Endothelial cell of umbilical vein (primary cell): Measurements from ENCODE around the gene TBC1D5. TPM values are rescaled to one million over a fixed set of nuclear protein-coding genes. Genes with fewer than 3 reads are reported as not detected.

Source experiments
- BruUV-seq: library from RNA; stranded (reverse); fragments of 400-500 nt; replicated peaks from 2 replicates; lab custom pipeline; 2021; lab: Mats Ljungman, UMichigan
- CTCF ChIA-PET: fragments of 300-600, 350-600 bp; sonication (Branson Sonifier 250); formaldehyde crosslinking; loops from one replicate; lab custom pipeline; 2021; ENCODE audit warnings: antibody characterized with exemption, inconsistent platforms; lab: Charles Lee
- POLR2A ChIA-PET: fragments of 300-600, 350-600 bp; sonication (Branson Sonifier 250); formaldehyde crosslinking; loops from one replicate; lab custom pipeline; 2021; ENCODE audit warnings: antibody characterized with exemption, inconsistent platforms; lab: Charles Lee
- DNase-seq: peaks from one replicate; pipeline ENCODE4 v3.0.0-alpha.2; 2011; ENCODE audit warnings: low read depth, low spot score
- FAIRE-seq: peaks from 2 replicates; lab custom pipeline; 2011; peaks lifted over from hg19 to GRCh38; lab: Jason Lieb, UNC
- H2AFZ ChIP-seq: 2 replicates; pipeline ENCODE4 v1.6.0; 2012; ENCODE audit warnings: low read depth, low read length, control low read depth, inconsistent platforms
- H3K27ac ChIP-seq: 2 replicates; pipeline ENCODE4 v1.5.1; 2011; ENCODE audit warnings: low read depth, mild to moderate bottlenecking, control low read depth, low read length, moderate library complexity; ENCODE audit not compliant: insufficient read depth
- H3K27me3 ChIP-seq, 2 experiments: 2 replicates each; pipeline versions ENCODE4 v1.6.0 to v1.6.1; 2011; ENCODE audit warnings: low read length in 2 of 2, mixed read lengths in 1 of 2; ENCODE audit not compliant: control insufficient read depth in 2 of 2, insufficient read depth in 2 of 2
- H3K36me3 ChIP-seq, 2 experiments: 2 replicates in 1 of 2; 3 replicates in 1 of 2; pipeline ENCODE4 v1.5.1; 2011; ENCODE audit warnings: low read length in 2 of 2, mild to moderate bottlenecking in 1 of 2, moderate library complexity in 1 of 2; ENCODE audit not compliant: control insufficient read depth in 2 of 2, insufficient read depth in 2 of 2; ENCODE audit errors: extremely low read depth in 1 of 2
- H3K4me1 ChIP-seq: 3 replicates; pipeline ENCODE4 v1.5.1; 2011; ENCODE audit warnings: mild to moderate bottlenecking, low read length; ENCODE audit not compliant: control insufficient read depth, insufficient read depth; ENCODE audit errors: extremely low read depth
- H3K4me2 ChIP-seq: 2 replicates; pipeline ENCODE4 v1.6.1; 2011; ENCODE audit warnings: low read length, control low read depth, mixed read lengths; ENCODE audit not compliant: insufficient read depth
- H3K4me3 ChIP-seq, 3 experiments: fragments of 200-600 bp in 1 of 3; sonication (generic), shearing (Covaris generic) in 1 of 3; replicated peaks in 1 of 3; 2 replicates each; pipeline ENCODE4 v1.5.1; 2011 to 2016; ENCODE audit warnings: control low read depth in 3 of 3, low read length in 3 of 3, mild to moderate bottlenecking in 2 of 3, inconsistent platforms in 1 of 3, low read depth in 1 of 3, moderate library complexity in 1 of 3; ENCODE audit not compliant: insufficient read depth in 1 of 3
- H3K79me2 ChIP-seq: 2 replicates; pipeline ENCODE4 v1.6.0; 2012; ENCODE audit warnings: low read length, inconsistent platforms; ENCODE audit not compliant: control insufficient read depth, insufficient read depth
- H3K9ac ChIP-seq: replicated peaks from 2 replicates; pipeline ENCODE3; 2011; ENCODE audit warnings: low read length, control low read depth; ENCODE audit not compliant: insufficient read depth; ENCODE audit errors: extremely low read depth
- H3K9me1 ChIP-seq: replicated peaks from 3 replicates; pipeline ENCODE4 v1.6.0; 2011; ENCODE audit warnings: mild to moderate bottlenecking, low read length; ENCODE audit not compliant: control insufficient read depth, insufficient read depth; ENCODE audit errors: extremely low read depth
- H3K9me3 ChIP-seq: replicated peaks from 2 replicates; pipeline ENCODE4 v1.5.1; 2012; ENCODE audit warnings: low read length, inconsistent platforms; ENCODE audit not compliant: control insufficient read depth, insufficient read depth
- H4K20me1 ChIP-seq: replicated peaks from 2 replicates; pipeline ENCODE3; 2011; ENCODE audit warnings: mild to moderate bottlenecking, low read length; ENCODE audit not compliant: control insufficient read depth, insufficient read depth; ENCODE audit errors: extremely low read depth
- EZH2 ChIP-seq: IDR thresholded peaks from 2 replicates; pipeline ENCODE4 v1.6.1; 2012; ENCODE audit warnings: borderline replicate concordance, low read depth, mild to moderate bottlenecking, moderate library complexity, low read length, inconsistent platforms; ENCODE audit not compliant: severe bottlenecking
- FOS ChIP-seq: IDR thresholded peaks from 2 replicates; pipeline ENCODE4 v1.6.1; 2011; ENCODE audit warnings: mild to moderate bottlenecking, low read length, moderate library complexity, borderline replicate concordance; ENCODE audit not compliant: insufficient read depth
- GATA2 ChIP-seq: IDR thresholded peaks from 2 replicates; pipeline ENCODE4 v1.7.0; 2011; ENCODE audit warnings: low read depth, mild to moderate bottlenecking, moderate library complexity, mixed read lengths, low read length; ENCODE audit not compliant: insufficient read length, insufficient read depth
- JUN ChIP-seq: IDR thresholded peaks from 2 replicates; pipeline ENCODE4 v1.6.1; 2011; ENCODE audit warnings: borderline replicate concordance, low read depth; ENCODE audit not compliant: insufficient read length, insufficient read depth
- MYC ChIP-seq: IDR thresholded peaks from one replicate; pipeline ENCODE4 v1.6.1; 2011; ENCODE audit warnings: mild to moderate bottlenecking, low read depth, low read length
- POLR2A ChIP-seq: IDR thresholded peaks from 2 replicates; pipeline ENCODE4 v1.6.1; 2012; ENCODE audit warnings: low read depth, mild to moderate bottlenecking, control low read depth, low read length
- POLR2AphosphoS5 ChIP-seq: IDR thresholded peaks from 2 replicates; pipeline ENCODE4 v1.6.1; 2012; ENCODE audit warnings: low read depth, mild to moderate bottlenecking, control low read depth, low read length, moderate library complexity; ENCODE audit not compliant: insufficient read depth
- dilution Hi-C: fragments of 300-500 bp; cut with MboI; formaldehyde crosslinking; loops from one replicate; pipeline ENCODE4 v1.15.0; 2019; ENCODE audit warnings: low sequenced_read_pairs; ENCODE audit not compliant: extremely low pct_ligation_motif_present
- intact Hi-C: fragments of 100-400 bp; cut with micrococcal nuclease; formaldehyde crosslinking; loops from one replicate; pipeline ENCODE4 v1.10.0; 2022
- polyA plus RNA-seq, 4 experiments: library from polyadenylated mRNA; depleted of rRNA in 3 of 4; stranded (reverse) in 3 of 4; unstranded in 1 of 4; fragments of >200 nt; gene quantifications; 2 replicates each; pipeline versions ENCODE4 v1.2.1 to v1.2.3, GENCODE V29; 2011 to 2012; ENCODE audit warnings: missing spikeins in 1 of 4
- total RNA-seq: library from RNA; stranded (reverse); gene quantifications from 2 replicates; pipeline ENCODE4 v1.2.3, GENCODE V29; 2021
- TF ChIP-seq, protein P1 (sequence below): IDR thresholded peaks from 2 replicates; pipeline ENCODE4 v1.6.1; 2011; ENCODE audit not compliant: insufficient read depth, insufficient read length
- TF ChIP-seq, protein P2 (sequence below), 2 donors: IDR thresholded peaks; 1 replicate in 1 of 2; 2 replicates in 1 of 2; pipeline ENCODE4 v1.5.1; 2011; ENCODE audit warnings: low read length in 2 of 2, mild to moderate bottlenecking in 2 of 2, moderate library complexity in 2 of 2, control low read depth in 1 of 2, inconsistent platforms in 1 of 2, low read depth in 1 of 2; ENCODE audit not compliant: insufficient read depth in 1 of 2; ENCODE audit errors: extremely low read depth in 1 of 2

The TBC1D5 gene
- total and polyA plus RNA-seq, 2 donors (not counting 3 experiments of a cell fraction or from before 2014, with no cell fraction given): 17.5 to 44.7 TPM

DNA sequence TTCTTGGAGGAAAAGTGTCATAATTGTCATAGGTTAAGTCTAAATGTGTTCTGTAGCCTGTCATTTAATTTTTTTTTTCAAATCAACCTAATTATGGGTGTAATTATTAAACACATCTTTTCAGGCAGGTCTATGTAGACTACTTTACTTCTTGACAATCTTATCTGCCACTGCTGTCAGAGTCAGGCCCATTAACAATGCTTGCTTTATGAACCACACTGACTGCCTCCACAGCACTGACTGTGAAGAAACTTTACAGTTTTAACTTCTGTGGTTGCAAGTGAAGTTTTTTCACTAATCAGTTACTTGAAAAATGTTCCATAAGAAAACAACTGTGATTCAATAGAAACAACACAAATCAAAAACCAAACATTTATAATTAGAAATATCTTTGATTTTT is 449.9 kb downstream of the TBC1D5 start:
- TF ChIP-seq POLR2A (no peak), MYC (no peak), GATA2 (no peak), FOS (no peak), JUN (no peak), EZH2 (no peak), POLR2AphosphoS5 (no peak)
- TF ChIP-seq, protein P1, sequence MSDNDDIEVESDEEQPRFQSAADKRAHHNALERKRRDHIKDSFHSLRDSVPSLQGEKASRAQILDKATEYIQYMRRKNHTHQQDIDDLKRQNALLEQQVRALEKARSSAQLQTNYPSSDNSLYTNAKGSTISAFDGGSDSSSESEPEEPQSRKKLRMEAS: no peak
- TF ChIP-seq, protein P2, sequence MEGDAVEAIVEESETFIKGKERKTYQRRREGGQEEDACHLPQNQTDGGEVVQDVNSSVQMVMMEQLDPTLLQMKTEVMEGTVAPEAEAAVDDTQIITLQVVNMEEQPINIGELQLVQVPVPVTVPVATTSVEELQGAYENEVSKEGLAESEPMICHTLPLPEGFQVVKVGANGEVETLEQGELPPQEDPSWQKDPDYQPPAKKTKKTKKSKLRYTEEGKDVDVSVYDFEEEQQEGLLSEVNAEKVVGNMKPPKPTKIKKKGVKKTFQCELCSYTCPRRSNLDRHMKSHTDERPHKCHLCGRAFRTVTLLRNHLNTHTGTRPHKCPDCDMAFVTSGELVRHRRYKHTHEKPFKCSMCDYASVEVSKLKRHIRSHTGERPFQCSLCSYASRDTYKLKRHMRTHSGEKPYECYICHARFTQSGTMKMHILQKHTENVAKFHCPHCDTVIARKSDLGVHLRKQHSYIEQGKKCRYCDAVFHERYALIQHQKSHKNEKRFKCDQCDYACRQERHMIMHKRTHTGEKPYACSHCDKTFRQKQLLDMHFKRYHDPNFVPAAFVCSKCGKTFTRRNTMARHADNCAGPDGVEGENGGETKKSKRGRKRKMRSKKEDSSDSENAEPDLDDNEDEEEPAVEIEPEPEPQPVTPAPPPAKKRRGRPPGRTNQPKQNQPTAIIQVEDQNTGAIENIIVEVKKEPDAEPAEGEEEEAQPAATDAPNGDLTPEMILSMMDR (IDR thresholded peaks at IDR 0.05; ENCODE audit: extremely low read depth in 1 of 2, insufficient read depth in 1 of 2, low read depth in 1 of 2, low read length in 2 of 2): no peak
- no TSS peak for BruUV-seq
- Histone ChIP-seq H3K4me2 (no peak overlapping the region), H3K27me3 (no peaks in the 10 kb centered on the region), H3K4me1 (no peaks in the 10 kb centered on the region), H3K9ac (no peak overlapping the region), H3K4me3 (no peak overlapping the region), H3K9me3 (no peaks in the 10 kb centered on the region), H3K79me2 (no peaks in the 10 kb centered on the region), H2AFZ (no peak overlapping the region), H3K36me3 (no peaks in the 10 kb centered on the region), H4K20me1 (no peaks in the 10 kb centered on the region), H3K9me1 (no peaks in the 10 kb centered on the region), H3K27ac (no peak overlapping the region)
- intact Hi-C loops: no loop called here
- DNase-seq (no peak), FAIRE-seq (no peak)
- ChIA-PET CTCF (no interaction called here), POLR2A (no interaction called here)
- dilution Hi-C loops: no loop called here
